22Rv1 (cell line): ENCODE measurements around the gene TXNDC12.

ENCODE experiments used
- H3K27ac ChIP-seq: fragments of 450-650 bp; 2 replicates; pipeline ENCODE4 v1.5.1; 2017
- CTCF ChIP-seq: fragments of 450-650 bp; IDR thresholded peaks from 2 replicates; pipeline ENCODE4 v1.5.1; 2017; ENCODE audit warnings: mild to moderate bottlenecking
- ZFX ChIP-seq: fragments of 450-650 bp; IDR thresholded peaks from 2 replicates; pipeline ENCODE4 v1.6.1; 2017; ENCODE audit warnings: antibody characterized with exemption, borderline replicate concordance

TXNDC12 gene

GRCh38 chr1:52041551-52042185, 13.3 kb downstream of the TXNDC12 start:
- H3K27ac ChIP-seq: no peak overlapping the region
- TF ChIP-seq CTCF (no peak), ZFX (no peak)

GRCh38 chr1:52037909-52038308, 17.1 kb downstream of the TXNDC12 start:
- TF ChIP-seq ZFX (no peak), CTCF (no peak)
- no peak overlapping the region for H3K27ac ChIP-seq

GRCh38 chr1:52037402-52037814, 17.6 kb downstream of the TXNDC12 start:
- TF ChIP-seq ZFX (no peak), CTCF (no peak)
- no peak overlapping the region for H3K27ac ChIP-seq

- H3K27ac ChIP-seq: peak overlapping the region; percentile 75
- TF ChIP-seq CTCF (no peak), ZFX (no peak)
Observed at GRCh38 chr1:52034050-52034384, 21.0 kb downstream of the TXNDC12 start.

GRCh38 chr1:52033190-52034049, 21.6 kb downstream of the TXNDC12 start, which contains the start of gene KTI12:
TSS of gene KTI12 (minus strand) at chr1:52033810. CDS start at chr1:52033761, 49 bp downstream.
- H3K27ac ChIP-seq: peak within 1 kb of the TSS; percentile 75
- no peak for TF ChIP-seq CTCF
- no peak for TF ChIP-seq ZFX

- no peak for TF ChIP-seq CTCF
- TF ChIP-seq ZFX: no peak
- peak overlapping the region; percentile 75 for H3K27ac ChIP-seq
Observed at GRCh38 chr1:52032785-52033131, 22.2 kb downstream of the TXNDC12 start.

- H3K27ac ChIP-seq: no peak overlapping the region
Observed at GRCh38 chr1:52032124-52032784, 22.7 kb downstream of the TXNDC12 start.

GRCh38 chr1:52028839-52029238, 26.2 kb downstream of the TXNDC12 start:
- peak overlapping the region; percentile 78 for H3K27ac ChIP-seq

More at GRCh38 chr1:52032124-52032784, 22.7 kb downstream of the TXNDC12 start:
- TF ChIP-seq CTCF (no peak), ZFX (no peak)
